ENCODE data around the gene SMARCC1.

DNA sequence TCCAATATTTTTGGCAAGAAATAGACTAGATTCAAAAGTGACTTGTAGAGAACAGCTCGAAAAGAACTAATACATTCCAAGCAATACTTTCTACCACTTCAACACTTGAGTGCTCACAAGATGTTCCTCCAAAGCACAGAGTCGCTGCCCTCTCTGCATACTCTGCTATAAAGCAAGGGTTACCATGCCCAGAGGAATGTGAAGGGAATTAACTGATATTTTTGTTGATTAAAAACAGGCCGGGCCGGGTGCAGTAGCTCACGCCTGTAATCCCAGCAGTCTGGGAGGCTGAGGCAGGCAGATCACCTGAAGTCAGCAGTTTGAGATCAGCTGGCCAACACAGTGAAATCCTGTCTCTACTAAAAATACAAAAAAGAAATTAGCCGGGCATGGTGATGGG lies 145.5 kb downstream of the SMARCC1 start:
- TF ChIP-seq, protein P1, sequence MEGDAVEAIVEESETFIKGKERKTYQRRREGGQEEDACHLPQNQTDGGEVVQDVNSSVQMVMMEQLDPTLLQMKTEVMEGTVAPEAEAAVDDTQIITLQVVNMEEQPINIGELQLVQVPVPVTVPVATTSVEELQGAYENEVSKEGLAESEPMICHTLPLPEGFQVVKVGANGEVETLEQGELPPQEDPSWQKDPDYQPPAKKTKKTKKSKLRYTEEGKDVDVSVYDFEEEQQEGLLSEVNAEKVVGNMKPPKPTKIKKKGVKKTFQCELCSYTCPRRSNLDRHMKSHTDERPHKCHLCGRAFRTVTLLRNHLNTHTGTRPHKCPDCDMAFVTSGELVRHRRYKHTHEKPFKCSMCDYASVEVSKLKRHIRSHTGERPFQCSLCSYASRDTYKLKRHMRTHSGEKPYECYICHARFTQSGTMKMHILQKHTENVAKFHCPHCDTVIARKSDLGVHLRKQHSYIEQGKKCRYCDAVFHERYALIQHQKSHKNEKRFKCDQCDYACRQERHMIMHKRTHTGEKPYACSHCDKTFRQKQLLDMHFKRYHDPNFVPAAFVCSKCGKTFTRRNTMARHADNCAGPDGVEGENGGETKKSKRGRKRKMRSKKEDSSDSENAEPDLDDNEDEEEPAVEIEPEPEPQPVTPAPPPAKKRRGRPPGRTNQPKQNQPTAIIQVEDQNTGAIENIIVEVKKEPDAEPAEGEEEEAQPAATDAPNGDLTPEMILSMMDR (conservative IDR thresholded peaks at IDR 0.05; ENCODE audit: low read depth, low read length), result no peak
- TF ChIP-seq EZH2 (IDR thresholded peaks at IDR 0.05; ENCODE audit: low read length, unreplicated experiment) (no peak), EZH2phosphoT487 (IDR thresholded peaks at IDR 0.05; ENCODE audit: borderline replicate concordance, low read length) (no peak)
